IMR-90 (cell line): ENCODE data around the gene MYO10. TPM values are rescaled to one million over a fixed set of nuclear protein-coding genes. Genes with fewer than 3 reads are reported as not detected.

Source experiments
- ATAC-seq: fragments of 200-7000 bp; cut with Tn5 transposase; 2 replicates; pipeline ENCODE4 v1.9.1; 2020; ENCODE audit warnings: low read depth, mild to moderate bottlenecking, moderate library complexity
- BruUV-seq: library from RNA; stranded (reverse); fragments of 400-500 nt; replicated peaks from 2 replicates; lab custom pipeline; 2021; lab: Mats Ljungman, UMichigan
- CTCF ChIA-PET: fragments of 300-600 bp; formaldehyde crosslinking; extraction: SDS; loops from one replicate; lab custom pipeline; 2021; ENCODE audit warnings: antibody characterized with exemption; lab: Yijun Ruan, JAX
- POLR2A ChIA-PET: fragments of 300-600 bp; sonication (Branson Sonifier 250); formaldehyde crosslinking; loops from one replicate; lab custom pipeline; 2022; ENCODE audit warnings: antibody characterized with exemption; ENCODE audit not compliant: unreplicated experiment; lab: Charles Lee
- DNase-seq: peaks from one replicate; pipeline ENCODE4 v3.0.0; 2013
- H2AFZ ChIP-seq: replicated peaks from 2 replicates; pipeline ENCODE3; 2013; ENCODE audit warnings: low read length, mild to moderate bottlenecking; ENCODE audit not compliant: poor library complexity
- H2AK5ac ChIP-seq: 2 replicates; pipeline ENCODE4 v1.6.1; 2013; ENCODE audit warnings: low read depth, low read length, inconsistent platforms
- H2AK9ac ChIP-seq: replicated peaks from 2 replicates; pipeline ENCODE3; 2013; ENCODE audit warnings: mild to moderate bottlenecking, low read depth, low read length, moderate library complexity; ENCODE audit not compliant: poor library complexity
- H2BK120ac ChIP-seq: 2 replicates; pipeline ENCODE4 v1.6.1; 2013; ENCODE audit warnings: low read depth, low read length, inconsistent platforms
- H2BK15ac ChIP-seq: 3 replicates; pipeline ENCODE4 v1.6.1; 2013; ENCODE audit warnings: low read depth, low read length, inconsistent platforms
- H2BK20ac ChIP-seq: 2 replicates; pipeline ENCODE4 v1.6.1; 2013; ENCODE audit warnings: low read depth, mild to moderate bottlenecking, inconsistent platforms, low read length, moderate library complexity
- H2BK5ac ChIP-seq: 2 replicates; pipeline ENCODE4 v1.6.1; 2013; ENCODE audit warnings: mild to moderate bottlenecking, low read depth, low read length, inconsistent platforms; ENCODE audit not compliant: poor library complexity, severe bottlenecking
- H3K14ac ChIP-seq: replicated peaks from 2 replicates; pipeline ENCODE4 v1.6.1; 2013; ENCODE audit warnings: low read depth, low read length, inconsistent platforms
- H3K18ac ChIP-seq: 2 replicates; pipeline ENCODE4 v1.6.1; 2013; ENCODE audit warnings: low read depth, low read length, control low read depth
- H3K23ac ChIP-seq: 2 replicates; pipeline ENCODE4 v1.6.1; 2013; ENCODE audit warnings: low read depth, low read length, inconsistent platforms
- H3K27ac ChIP-seq: 2 replicates; pipeline ENCODE4 v1.5.1; 2013; ENCODE audit warnings: mild to moderate bottlenecking, control low read depth, low read length; ENCODE audit not compliant: insufficient read depth
- H3K27me3 ChIP-seq: 2 replicates; pipeline ENCODE4 v1.6.1; 2013; ENCODE audit warnings: low read length; ENCODE audit not compliant: control insufficient read depth, insufficient read depth
- H3K36me3 ChIP-seq: 2 replicates; pipeline ENCODE4 v1.6.1; 2013; ENCODE audit warnings: low read length, mixed read lengths; ENCODE audit not compliant: control insufficient read depth, insufficient read depth
- H3K4ac ChIP-seq: 2 replicates; pipeline ENCODE4 v1.6.1; 2013; ENCODE audit warnings: low read depth, low read length, inconsistent platforms
- H3K4me1 ChIP-seq: 2 replicates; pipeline ENCODE4 v1.6.1; 2013; ENCODE audit warnings: low read length, mixed read lengths; ENCODE audit not compliant: control insufficient read depth, insufficient read depth
- H3K4me2 ChIP-seq: 2 replicates; pipeline ENCODE4 v1.6.1; 2013; ENCODE audit warnings: low read depth, mild to moderate bottlenecking, control low read depth, low read length, moderate library complexity
- H3K4me3 ChIP-seq: 2 replicates; pipeline ENCODE4 v1.5.1; 2013; ENCODE audit warnings: low read depth, mild to moderate bottlenecking, control low read depth, low read length, moderate library complexity; ENCODE audit not compliant: insufficient read depth
- H3K56ac ChIP-seq: 2 replicates; pipeline ENCODE4 v1.6.1; 2013; ENCODE audit warnings: low read length, inconsistent platforms; ENCODE audit not compliant: insufficient read depth; ENCODE audit errors: extremely low read depth
- H3K79me1 ChIP-seq, 2 experiments: 2 replicates each; pipeline ENCODE4 v1.6.1; 2013; ENCODE audit warnings: low read length in 2 of 2, inconsistent platforms in 1 of 2, low read depth in 1 of 2
- H3K9ac ChIP-seq: 2 replicates; pipeline ENCODE4 v1.6.1; 2013; ENCODE audit warnings: low read depth, low read length, control low read depth
- H3K9me1 ChIP-seq: 2 replicates; pipeline ENCODE4 v1.6.1; 2013; ENCODE audit warnings: low read length, inconsistent platforms; ENCODE audit not compliant: insufficient read depth
- H3K9me3 ChIP-seq: 2 replicates; pipeline ENCODE4 v1.6.1; 2013; ENCODE audit warnings: low read length; ENCODE audit not compliant: control insufficient read depth, insufficient read depth
- H4K20me1 ChIP-seq: 2 replicates; pipeline ENCODE4 v1.6.1; 2013; ENCODE audit warnings: low read length, inconsistent platforms; ENCODE audit not compliant: insufficient read depth
- H4K5ac ChIP-seq: 2 replicates; pipeline ENCODE4 v1.6.1; 2013; ENCODE audit warnings: mild to moderate bottlenecking, low read depth, low read length, control low read depth
- H4K8ac ChIP-seq, 2 experiments: 2 replicates each; pipeline ENCODE4 v1.6.1; 2013; ENCODE audit warnings: low read depth in 2 of 2, low read length in 2 of 2, control low read depth in 1 of 2, inconsistent platforms in 1 of 2
- H4K91ac ChIP-seq: 2 replicates; pipeline ENCODE4 v1.6.1; 2013; ENCODE audit warnings: low read depth, low read length, inconsistent platforms; ENCODE audit not compliant: insufficient read depth
- BHLHE40 ChIP-seq: fragments of 150-350 bp; IDR thresholded peaks from 2 replicates; pipeline ENCODE4 v1.6.1; 2016; ENCODE audit warnings: mild to moderate bottlenecking, low read depth, low read length
- CEBPB ChIP-seq: IDR thresholded peaks from 2 replicates; pipeline ENCODE4 v1.6.1; 2012; ENCODE audit warnings: low read depth, low read length, improper control_type of control experiment
- CHD1 ChIP-seq: IDR thresholded peaks from 2 replicates; pipeline ENCODE4 v1.6.1; 2012; ENCODE audit warnings: low read depth, low read length, improper control_type of control experiment
- FOS ChIP-seq: fragments of 150-350 bp; IDR thresholded peaks from 2 replicates; pipeline ENCODE4 v1.6.1; 2016; ENCODE audit warnings: low read depth, low read length
- MAZ ChIP-seq: IDR thresholded peaks from 2 replicates; pipeline ENCODE4 v1.6.1; 2012; ENCODE audit warnings: low read depth, mild to moderate bottlenecking, low read length, improper control_type of control experiment, moderate library complexity, borderline replicate concordance
- NFE2L2 ChIP-seq: fragments of 150-350 bp; IDR thresholded peaks from 2 replicates; pipeline ENCODE4 v1.6.1; 2016; ENCODE audit warnings: low read depth, mild to moderate bottlenecking, low read length
- RCOR1 ChIP-seq: IDR thresholded peaks from 2 replicates; pipeline ENCODE4 v1.6.1; 2012; ENCODE audit warnings: mild to moderate bottlenecking, low read length, improper control_type of control experiment; ENCODE audit not compliant: insufficient replicate concordance
- SMC3 ChIP-seq: fragments of 150-350 bp; IDR thresholded peaks from 2 replicates; pipeline ENCODE4 v1.6.1; 2016; ENCODE audit warnings: low read depth, mild to moderate bottlenecking, antibody characterized with exemption, low read length, moderate library complexity
- WGBS, 2 experiments: methylation state at CpG; one replicate each; pipeline versions ENCODE4 v1.1.5 to v1.1.7; 2013; ENCODE audit warnings: missing lambda C conversion rate in 2 of 2; ENCODE audit not compliant: insufficient read length in 1 of 2; ENCODE audit errors: extremely low coverage in 2 of 2; 5-methylcytosine and 5-hydroxymethylcytosine counted together
- dilution Hi-C: fragments of 300-500 bp; cut with HindIII; formaldehyde crosslinking; loops from one replicate; pipeline ENCODE4 v1.14.3; 2018; ENCODE audit warnings: low sequenced_read_pairs; ENCODE audit not compliant: unreplicated experiment
- in situ Hi-C: fragments of 300-500 bp; cut with MboI; formaldehyde crosslinking; loops from 3 replicates; pipeline ENCODE4 v1.14.3; 2019; ENCODE audit warnings: low sequenced_read_pairs, inconsistent platforms, mixed read lengths
- intact Hi-C: fragments of 100-400 bp; cut with micrococcal nuclease; formaldehyde crosslinking; loops from 2 replicates; pipeline ENCODE4 v1.10.0; 2022
- polyA plus RNA-seq, 3 experiments: library from polyadenylated mRNA; depleted of rRNA; stranded (reverse); fragments of >200 nt; gene quantifications; 2 replicates each; pipeline ENCODE4 v1.2.3, GENCODE V29; 2012; ENCODE audit warnings: low replicate concordance in 1 of 3
- total RNA-seq: library from RNA; depleted of rRNA; stranded (reverse); fragments of >200 nt; gene quantifications from 2 replicates; pipeline ENCODE4 v1.2.3, GENCODE V29; 2012

Gene MYO10
- total and polyA plus RNA-seq, 2 of the 4 experiments (the other 2 are of a cell fraction): 39.9 to 115 TPM

DNA sequence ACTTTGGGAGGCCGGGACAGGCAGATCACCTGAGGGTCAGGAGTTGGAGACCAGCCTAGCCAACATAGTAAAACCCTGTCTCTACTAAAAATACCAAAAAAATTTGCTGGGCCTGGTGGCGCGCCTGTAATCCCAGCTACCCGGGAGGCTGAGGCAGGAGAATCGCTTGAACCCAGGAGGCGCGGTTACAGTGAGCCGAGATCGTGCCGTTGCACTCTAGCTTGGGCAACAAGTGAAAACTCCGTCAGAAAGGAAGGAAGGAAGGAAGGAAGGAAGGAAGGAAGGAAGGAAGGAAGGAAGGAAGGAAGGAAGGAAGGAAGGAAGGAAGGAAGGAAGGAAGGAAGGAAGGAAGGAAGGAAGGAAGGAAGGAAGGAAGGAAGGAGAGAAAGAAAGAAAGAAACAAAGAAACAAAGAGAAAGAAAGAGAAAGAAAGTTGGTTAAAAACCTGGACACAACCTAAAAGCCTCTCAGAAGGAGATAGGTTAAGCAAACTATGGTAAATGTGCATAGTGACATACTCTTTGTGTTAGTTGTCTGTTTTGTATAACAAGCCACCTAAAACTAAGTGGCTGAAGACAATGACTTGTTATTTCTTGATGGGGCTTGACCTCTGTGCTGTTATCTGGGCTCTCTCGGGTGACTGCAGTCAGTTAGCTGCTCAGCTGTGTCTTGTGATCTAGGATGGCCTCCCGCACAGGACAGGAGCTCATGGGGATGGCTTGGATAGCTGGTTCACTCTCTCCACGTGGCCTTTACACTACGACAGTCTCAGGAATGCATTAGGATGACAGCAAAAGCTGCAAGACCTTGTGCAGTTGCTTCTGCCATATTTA lies 8.0 kb upstream of the MYO10 start:
- DNase-seq (no peak), ATAC-seq (no peak)
- Histone ChIP-seq H3K23ac (no peak overlapping the region), H3K79me1 (no peaks in the 10 kb centered on the region), H2BK20ac (no peak overlapping the region), H4K8ac (no peak overlapping the region), H3K4me3 (no peak overlapping the region), H4K91ac (no peak overlapping the region), H4K5ac (no peak overlapping the region), H3K18ac (no peak overlapping the region), H2BK15ac (no peak overlapping the region), H3K56ac (no peak overlapping the region), H2BK120ac (no peak overlapping the region), H3K9ac (no peak overlapping the region), H3K9me3 (peaks cover 12% of the 10 kb centered on the region), H2AK5ac (no peak overlapping the region), H2AK9ac (no peak overlapping the region), H3K36me3 (no peaks in the 10 kb centered on the region), H3K27me3 (no peaks in the 10 kb centered on the region), H3K27ac (no peak overlapping the region), H3K9me1 (no peaks in the 10 kb centered on the region), H4K20me1 (no peaks in the 10 kb centered on the region), H3K4ac (no peak overlapping the region), H3K4me1 (no peaks in the 10 kb centered on the region), H2BK5ac (no peak overlapping the region), H3K4me2 (no peak overlapping the region), H3K14ac (no peak overlapping the region), H2AFZ (no peak overlapping the region)
- POLR2A ChIA-PET: no interaction called here
- CTCF ChIA-PET: no interaction called here
- dilution Hi-C loops (no loop called here), intact Hi-C loops (no loop called here), in situ Hi-C loops (no loop called here)
- whole genome bisulfite sequencing, 2 experiments: 70% methylated on average over 2 of the region's 15 CpGs; no CpG with 5 or more reads in 1 of the 2 experiments
- BruUV-seq: no TSS peak
- TF ChIP-seq MAZ (no peak), CEBPB (no peak), RCOR1 (no peak), BHLHE40 (no peak), NFE2L2 (no peak), SMC3 (no peak), CHD1 (no peak), FOS (no peak)
